Hematopoietic multipotent progenitor cell (in vitro differentiated cells): Measurements from ENCODE around the gene MEG3. TPM values are rescaled to one million over a fixed set of nuclear protein-coding genes. Genes with fewer than 3 reads are reported as not detected.

ENCODE experiments used
- small RNA-seq: library from RNA; depleted of rRNA; stranded (forward); fragments of <200 nt; gene quantifications from one replicate; pipeline ENCODE3, GENCODE V24; 2012
- total RNA-seq: library from RNA; depleted of rRNA; stranded (reverse); fragments of >200 nt; gene quantifications from one replicate; pipeline ENCODE4 v1.2.3, GENCODE V29; 2012

MEG3 gene
- total RNA-seq, 1 donor = 22.4 TPM

Small RNA genes lying within 50 kb of the gene (small RNA-seq; reads per million reads assigned to genes)
- gene AL117190.3 = not detected
- gene MIR127 = not detected
- not detected for gene MIR136
- gene MIR2392 = not detected
- 4.0 reads per million, percentile 84 among the genes with 10 or more reads in this experiment for gene MIR337
- gene MIR431 = not detected
- not detected for gene MIR432
- not detected for gene MIR433
- gene MIR493 = 3.2 reads per million, percentile 80 among the genes with 10 or more reads in this experiment
- not detected for gene RF01928
- not detected for gene RF02145
- gene SNORD112 = 2.6 reads per million, percentile 75 among the genes with 10 or more reads in this experiment

Other genes starting within 250 kb of the MEG3 start
- 0.81 TPM for gene BEGAIN, start 238.7 kb upstream of the MEG3 start, total RNA-seq
- 0.27 TPM for gene DLK1, start 99.2 kb upstream of the MEG3 start, total RNA-seq
- not detected for gene RTL1, start 77.6 kb downstream of the MEG3 start, total RNA-seq